GM12892 (cell line): ENCODE results near the gene RFX8.

Experiments
- POLR2A ChIP-seq: IDR thresholded peaks from 2 replicates; pipeline ENCODE4 v1.6.1; 2011; ENCODE audit warnings: low read depth, low read length, control low read depth
- POLR2AphosphoS5 ChIP-seq: IDR thresholded peaks from 2 replicates; pipeline ENCODE4 v1.6.1; 2011; ENCODE audit warnings: low read depth, low read length, control low read depth
- TAF1 ChIP-seq: IDR thresholded peaks from 2 replicates; pipeline ENCODE4 v1.6.1; 2011; ENCODE audit warnings: low read depth, mild to moderate bottlenecking, control low read depth, low read length, borderline replicate concordance

DNA sequence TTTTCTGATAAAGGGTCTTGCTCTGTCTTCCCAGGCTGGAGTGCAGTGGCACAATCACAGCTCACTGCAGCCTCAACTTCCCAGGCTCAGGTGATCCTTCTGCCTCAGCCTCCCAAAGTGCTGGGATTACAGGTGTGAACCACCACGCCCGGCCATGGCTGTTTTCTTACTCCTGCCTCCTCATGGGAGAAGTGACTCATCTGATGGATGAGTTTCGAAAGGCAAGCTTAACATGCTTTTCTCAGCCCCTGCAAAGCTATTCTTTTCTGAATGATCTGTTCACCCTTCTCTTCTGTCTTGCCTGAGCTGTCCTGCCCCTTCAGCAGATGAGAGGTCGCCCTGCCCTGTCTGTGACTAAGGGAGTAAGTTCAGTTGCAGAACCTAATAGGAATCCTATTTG lies 86.7 kb downstream of the RFX8 start:
- TF ChIP-seq POLR2AphosphoS5 (no peak), POLR2A (no peak), TAF1 (no peak)
